Lung (tissue), 12 donors: ENCODE results near the gene ING2. TPM values are rescaled to one million over a fixed set of nuclear protein-coding genes. Genes with fewer than 3 reads are reported as not detected.

Experiments
- ATAC-seq: fragments of 200-7000 bp; cut with Tn5 transposase; one replicate; pipeline ENCODE4 v1.9.1; 2020; ENCODE audit warnings: moderate number of reproducible peaks; ENCODE audit not compliant: insufficient read depth, low FRiP score
- DNase-seq, 3 donors: peaks; one replicate each; pipeline ENCODE4 v3.0.0-alpha.2; 2013 to 2017
- H3K27ac ChIP-seq, 2 donors: one replicate each; pipeline ENCODE4 v1.5.1; 2013; ENCODE audit warnings: mild to moderate bottlenecking in 2 of 2, moderate library complexity in 2 of 2, control low read depth in 1 of 2, inconsistent platforms in 1 of 2, low read depth in 1 of 2, low read length in 1 of 2
- H3K27me3 ChIP-seq, 3 donors: one replicate each; pipeline ENCODE4 v1.5.1; 2013; ENCODE audit warnings: low read length in 2 of 3; ENCODE audit not compliant: control insufficient read depth in 3 of 3, insufficient read depth in 3 of 3
- H3K36me3 ChIP-seq, 4 donors: one replicate each; pipeline ENCODE4 v1.5.1; 2013; ENCODE audit warnings: low read length in 4 of 4, mild to moderate bottlenecking in 1 of 4, moderate library complexity in 1 of 4; ENCODE audit not compliant: control insufficient read depth in 4 of 4, insufficient read depth in 4 of 4
- H3K4me1 ChIP-seq, 5 donors: one replicate each; pipeline ENCODE4 v1.5.1; 2013; ENCODE audit warnings: low read length in 5 of 5, mild to moderate bottlenecking in 2 of 5, moderate library complexity in 1 of 5; ENCODE audit not compliant: control insufficient read depth in 5 of 5, insufficient read depth in 5 of 5
- H3K4me3 ChIP-seq: one replicate; pipeline ENCODE4 v1.5.1; 2013; ENCODE audit warnings: mild to moderate bottlenecking, control low read depth, moderate library complexity
- H3K9ac ChIP-seq, 2 donors: one replicate each; pipeline ENCODE4 v1.5.1; 2013; ENCODE audit warnings: low read length in 2 of 2, control low read depth in 1 of 2; ENCODE audit not compliant: insufficient read depth in 1 of 2
- H3K9me3 ChIP-seq, 4 donors: one replicate each; pipeline ENCODE4 v1.5.1; 2013; ENCODE audit warnings: low read length in 3 of 4, mild to moderate bottlenecking in 1 of 4, moderate library complexity in 1 of 4; ENCODE audit not compliant: control insufficient read depth in 4 of 4, insufficient read depth in 3 of 4
- CTCF ChIP-seq: IDR thresholded peaks from 2 replicates; pipeline ENCODE4 v1.5.1; 2012; ENCODE audit warnings: mild to moderate bottlenecking; ENCODE audit errors: control extremely low read depth, extremely low read depth
- WGBS, 2 donors: extraction: QIAGEN DNeasy Blood & Tissue Kit; methylation state at CpG; one replicate each; pipeline ENCODE4 v1.1.7; 2013; 5-methylcytosine and 5-hydroxymethylcytosine counted together
- polyA plus RNA-seq, 2 donors: library from polyadenylated mRNA; stranded (reverse); fragments of 200-250 nt; gene quantifications; one replicate each; pipeline ENCODE4 v1.2.1, GENCODE V29; 2013
- total RNA-seq, 2 donors: library from RNA; depleted of rRNA in 1 of 2; stranded (reverse); fragments of >200 nt in 1 of 2; gene quantifications; one replicate each; pipeline ENCODE4 v1.2.1, GENCODE V29; 2014 to 2021
- donor health status: control.
- donor health status: control.
- donor health status: Bipolar disorder and iron deficiency.
- donor health status: healthy.
- donor health status: DM: yes; HTN: yes; CAD: no.

Gene ING2
- total and polyA plus RNA-seq, 4 donors = 8.5 to 21.9 (median 9.8) TPM

- no peak for DNase-seq
- Histone ChIP-seq H3K9ac (no peak overlapping the region), H3K4me3 (no peak overlapping the region), H3K27ac (no peak overlapping the region), H3K36me3 (no peaks in the 10 kb centered on the region), H3K9me3 (no peaks in the 10 kb centered on the region), H3K4me1 (no peaks in the 10 kb centered on the region), H3K27me3 (peaks cover 0 to 2% (median 0%) of the 10 kb centered on the region in 3 donors)
- ATAC-seq = no peak
- no peak for TF ChIP-seq CTCF
- 49 to 55% methylated on average over 2 of the region's 2 CpGs for WGBS, 2 donors
These were observed 22.5 kb downstream of the ING2 start for GRCh38 chr4:183527326-183527725.

- Histone ChIP-seq H3K27ac (no peak overlapping the region), H3K4me3 (no peak overlapping the region), H3K36me3 (no peaks in the 10 kb centered on the region), H3K9ac (no peak overlapping the region), H3K4me1 (no peaks in the 10 kb centered on the region), H3K9me3 (no peaks in the 10 kb centered on the region), H3K27me3 (no peaks in the 10 kb centered on the region)
- 61 to 84% methylated on average over 4 of the region's 4 CpGs for WGBS, 2 donors
- no peak for TF ChIP-seq CTCF
- DNase-seq = no peak
- no peak for ATAC-seq
These were observed 28.0 kb downstream of the ING2 start for GRCh38 chr4:183532821-183533220.

DNA sequence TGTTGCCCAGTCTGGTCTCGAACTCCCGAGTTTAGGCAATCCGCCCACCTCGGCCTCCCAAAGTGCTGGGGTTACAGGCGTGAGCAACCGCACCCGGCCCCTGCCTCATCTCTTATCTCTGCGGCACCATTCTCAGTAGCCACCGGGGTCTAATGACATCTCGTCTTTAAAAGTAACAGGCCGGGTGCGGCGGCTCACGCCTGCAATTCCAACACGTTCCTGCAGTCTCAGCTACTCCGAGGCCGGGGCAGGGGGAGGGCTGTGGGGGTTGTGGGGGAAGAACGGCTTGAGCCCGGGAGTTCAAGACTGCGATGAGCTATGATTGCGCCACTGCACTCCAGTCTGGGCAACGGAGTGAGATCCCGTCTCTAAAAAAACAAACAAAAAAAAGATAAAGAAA lies 28.8 kb downstream of the ING2 start:
- TF ChIP-seq CTCF = no peak
- Histone ChIP-seq H3K4me1 (no peaks in the 10 kb centered on the region), H3K4me3 (no peak overlapping the region), H3K27me3 (no peaks in the 10 kb centered on the region), H3K9me3 (no peaks in the 10 kb centered on the region), H3K36me3 (no peaks in the 10 kb centered on the region), H3K9ac (no peak overlapping the region), H3K27ac (no peak overlapping the region)
- DNase-seq = no peak
- WGBS, 2 donors = 63 to 77% methylated on average over 23 of the region's 23 CpGs
- ATAC-seq = no peak

- ATAC-seq = no peak
These were observed 35.7 kb downstream of the ING2 start for GRCh38 chr4:183540410-183541009.

More at GRCh38 chr4:183540410-183541009, 35.7 kb downstream of the ING2 start:
- peaks cover 0 to 3% (median 1%) of the 10 kb centered on the region in 4 donors for H3K9me3 ChIP-seq
- no peak overlapping the region for H3K27ac ChIP-seq
- no peak for DNase-seq
- 79 to 87% methylated on average over 13 of the region's 13 CpGs for WGBS, 2 donors
- no peak overlapping the region for H3K4me3 ChIP-seq
- H3K36me3 ChIP-seq = no peaks in the 10 kb centered on the region
- no peak overlapping the region for H3K9ac ChIP-seq
- H3K27me3 ChIP-seq = no peaks in the 10 kb centered on the region
- H3K4me1 ChIP-seq = peaks cover 0 to 15% (median 1%) of the 10 kb centered on the region in 5 donors
- no peak for TF ChIP-seq CTCF
